Measurements from ENCODE around the gene CELSR1.

The CELSR1 gene

GRCh38 chr22:46482056-46482675 is 55.3 kb downstream of the CELSR1 start:
- no peak for DNase-seq (ENCODE audit: low read depth)
- H3K4me3 ChIP-seq (ENCODE audit: low read depth, low read length) = no peak overlapping the region
- no peak for TF ChIP-seq CTCF (IDR thresholded peaks at IDR 0.05; ENCODE audit: low read depth, low read length, missing control alignments)
- in situ Hi-C loops (cut with HindIII; ENCODE audit: low sequenced_read_pairs) = no loop called here

DNA sequence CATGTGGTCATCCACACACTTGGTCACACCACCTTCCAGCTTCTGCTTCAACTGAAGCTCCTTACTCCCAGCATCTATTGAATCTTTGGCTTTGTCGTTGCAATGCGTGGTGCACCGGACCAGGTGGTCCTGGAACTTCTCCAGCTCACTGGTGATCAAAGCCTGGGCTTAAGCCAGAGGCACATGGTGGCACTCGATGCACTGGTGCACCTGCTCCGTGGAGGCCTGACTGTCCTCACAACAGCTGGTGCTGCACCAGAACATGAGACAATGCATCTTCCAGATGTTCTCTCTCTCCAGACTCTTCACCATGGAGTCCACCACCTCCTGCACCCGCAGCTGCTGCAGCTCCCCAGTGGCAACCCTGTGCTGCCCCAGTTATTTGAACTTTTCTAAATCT is 56.0 kb downstream of the CELSR1 start:
- no peak for TF ChIP-seq CTCF (IDR thresholded peaks at IDR 0.05; ENCODE audit: low read depth, low read length, missing control alignments)
- H3K4me3 ChIP-seq (ENCODE audit: low read depth, low read length) = no peak overlapping the region
- in situ Hi-C loops (cut with HindIII; ENCODE audit: low sequenced_read_pairs) = no loop called here
- no peak for DNase-seq (ENCODE audit: low read depth)

- no peak for TF ChIP-seq CTCF (IDR thresholded peaks at IDR 0.05; ENCODE audit: low read depth, low read length, missing control alignments)
- in situ Hi-C loops (cut with HindIII; ENCODE audit: low sequenced_read_pairs) = no loop called here
- H3K4me3 ChIP-seq (ENCODE audit: low read depth, low read length) = no peak overlapping the region
- DNase-seq (ENCODE audit: low read depth) = no peak
These were observed 57.0 kb downstream of the CELSR1 start for GRCh38 chr22:46480396-46480795.

GRCh38 chr22:46479046-46479445 is 58.4 kb downstream of the CELSR1 start:
- no peak for DNase-seq (ENCODE audit: low read depth)
- no peak overlapping the region for H3K4me3 ChIP-seq (ENCODE audit: low read depth, low read length)
- in situ Hi-C loops (cut with HindIII; ENCODE audit: low sequenced_read_pairs) = loop anchor here (5.0 kb wide), 1 partner anchor 37 kb away; no protein-coding TSS in a partner anchor
- TF ChIP-seq CTCF (IDR thresholded peaks at IDR 0.05; ENCODE audit: low read depth, low read length, missing control alignments) = no peak

GRCh38 chr22:46478083-46478551 is 59.3 kb downstream of the CELSR1 start:
- no peak overlapping the region for H3K4me3 ChIP-seq (ENCODE audit: low read depth, low read length)
- TF ChIP-seq CTCF (IDR thresholded peaks at IDR 0.05; ENCODE audit: low read depth, low read length, missing control alignments) = no peak
- in situ Hi-C loops (cut with HindIII; ENCODE audit: low sequenced_read_pairs) = loop anchor here (5.0 kb wide), 1 partner anchor 36 kb away; no protein-coding TSS in a partner anchor
- DNase-seq (ENCODE audit: low read depth) = no peak

- in situ Hi-C loops (cut with HindIII; ENCODE audit: low sequenced_read_pairs) = loop anchor here (5.0 kb wide), 1 partner anchor 34 kb away; no protein-coding TSS in a partner anchor
- TF ChIP-seq CTCF (IDR thresholded peaks at IDR 0.05; ENCODE audit: low read depth, low read length, missing control alignments) = no peak
- H3K4me3 ChIP-seq (ENCODE audit: low read depth, low read length) = no peak overlapping the region
- DNase-seq (ENCODE audit: low read depth) = no peak
These were observed 60.9 kb downstream of the CELSR1 start for GRCh38 chr22:46476547-46476941.
